HEK293T (cell line): Measurements from ENCODE around the gene ST6GALNAC5.

Experiments
- CTCF ChIA-PET: fragments of 350-600 bp; formaldehyde crosslinking; extraction: SDS; loops from one replicate; lab custom pipeline; 2021; ENCODE audit warnings: antibody characterized with exemption, inconsistent platforms; lab: Yijun Ruan, JAX
- POLR2A ChIA-PET: fragments of 350-600 bp; formaldehyde crosslinking; extraction: SDS; loops from one replicate; lab custom pipeline; 2020; ENCODE audit warnings: antibody characterized with exemption, inconsistent platforms; lab: Yijun Ruan, JAX
- DNase-seq: peaks from one replicate; pipeline ENCODE4 v3.0.0; 2012; ENCODE audit warnings: mixed read lengths; ENCODE audit errors: extremely low spot score
- ARNT ChIP-seq: fragments of 450-650 bp; IDR thresholded peaks from 2 replicates; pipeline ENCODE4 v1.6.1; 2017; ENCODE audit warnings: mild to moderate bottlenecking
- BHLHE40 ChIP-seq: fragments of 450-650 bp; IDR thresholded peaks from 2 replicates; pipeline ENCODE4 v1.6.1; 2016; ENCODE audit warnings: mild to moderate bottlenecking, moderate library complexity, borderline replicate concordance
- CTBP1 ChIP-seq: fragments of 450-650 bp; IDR thresholded peaks from 2 replicates; pipeline ENCODE4 v1.6.1; 2016; ENCODE audit warnings: borderline replicate concordance
- ELF4 ChIP-seq: fragments of 450-650 bp; IDR thresholded peaks from 2 replicates; pipeline ENCODE4 v1.6.1; 2017; ENCODE audit warnings: antibody characterized with exemption
- FOXA1 ChIP-seq: fragments of 450-650 bp; IDR thresholded peaks from 2 replicates; pipeline ENCODE4 v1.6.1; 2016; ENCODE audit warnings: mild to moderate bottlenecking
- FOXK2 ChIP-seq: fragments of 450-650 bp; IDR thresholded peaks from 2 replicates; pipeline ENCODE4 v1.6.1; 2016; ENCODE audit warnings: mild to moderate bottlenecking
- FOXM1 ChIP-seq: fragments of 450-650 bp; IDR thresholded peaks from 2 replicates; pipeline ENCODE4 v1.6.1; 2017; ENCODE audit warnings: mild to moderate bottlenecking, borderline replicate concordance
- HDGF ChIP-seq: fragments of 450-650 bp; IDR thresholded peaks from 2 replicates; pipeline ENCODE4 v1.6.1; 2017; ENCODE audit warnings: antibody characterized with exemption, borderline replicate concordance
- L3MBTL2 ChIP-seq: fragments of 450-650 bp; conservative IDR thresholded peaks from 2 replicates; pipeline ENCODE4 v1.6.1; 2016; ENCODE audit warnings: mild to moderate bottlenecking
- LEF1 ChIP-seq: fragments of 450-650 bp; IDR thresholded peaks from 2 replicates; pipeline ENCODE4 v1.6.1; 2017; ENCODE audit warnings: mild to moderate bottlenecking, borderline replicate concordance
- NFRKB ChIP-seq: fragments of 450-650 bp; IDR thresholded peaks from 2 replicates; pipeline ENCODE4 v1.6.1; 2016; ENCODE audit warnings: mild to moderate bottlenecking, moderate library complexity
- SP1 ChIP-seq: fragments of 450-650 bp; IDR thresholded peaks from 2 replicates; pipeline ENCODE4 v1.6.1; 2017
- SUZ12 ChIP-seq: fragments of 450-650 bp; IDR thresholded peaks from 2 replicates; pipeline ENCODE4 v1.6.1; 2016; ENCODE audit warnings: mild to moderate bottlenecking
- TARDBP ChIP-seq: fragments of 450-650 bp; IDR thresholded peaks from 2 replicates; pipeline ENCODE4 v1.6.1; 2016
- ZNF384 ChIP-seq: fragments of 450-650 bp; IDR thresholded peaks from 2 replicates; pipeline ENCODE4 v1.6.1; 2016
- TF ChIP-seq, protein P1 (sequence below): fragments of 450-650 bp; IDR thresholded peaks from 2 replicates; pipeline ENCODE4 v1.6.1; 2016

The ST6GALNAC5 gene

DNA sequence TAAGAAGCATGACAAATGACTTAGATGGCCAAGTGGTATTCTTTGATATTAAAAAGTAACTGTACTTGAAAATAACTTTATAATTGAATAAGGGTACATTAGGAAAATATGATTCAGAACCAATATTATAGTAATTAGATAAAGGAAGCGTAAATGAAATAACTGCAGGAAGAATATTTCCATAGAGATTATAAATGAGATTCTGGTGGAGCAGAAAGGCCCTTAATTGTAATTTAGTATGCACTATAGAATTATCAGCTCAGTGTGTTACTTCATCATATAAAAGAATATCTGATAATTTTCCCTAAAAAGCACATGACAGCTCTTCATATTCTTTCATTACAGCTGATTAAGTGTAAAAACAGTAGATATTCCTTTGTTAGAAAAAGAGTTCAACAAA, 180.3 kb downstream of the ST6GALNAC5 start:
- TF ChIP-seq FOXK2 (no peak), ARNT (no peak), ZNF384 (no peak), CTBP1 (no peak), SP1 (no peak), ELF4 (no peak), BHLHE40 (no peak), LEF1 (no peak), FOXA1 (no peak), L3MBTL2 (no peak)
- no peak for DNase-seq
- ChIA-PET CTCF (no interaction called here), POLR2A (no interaction called here)

DNA sequence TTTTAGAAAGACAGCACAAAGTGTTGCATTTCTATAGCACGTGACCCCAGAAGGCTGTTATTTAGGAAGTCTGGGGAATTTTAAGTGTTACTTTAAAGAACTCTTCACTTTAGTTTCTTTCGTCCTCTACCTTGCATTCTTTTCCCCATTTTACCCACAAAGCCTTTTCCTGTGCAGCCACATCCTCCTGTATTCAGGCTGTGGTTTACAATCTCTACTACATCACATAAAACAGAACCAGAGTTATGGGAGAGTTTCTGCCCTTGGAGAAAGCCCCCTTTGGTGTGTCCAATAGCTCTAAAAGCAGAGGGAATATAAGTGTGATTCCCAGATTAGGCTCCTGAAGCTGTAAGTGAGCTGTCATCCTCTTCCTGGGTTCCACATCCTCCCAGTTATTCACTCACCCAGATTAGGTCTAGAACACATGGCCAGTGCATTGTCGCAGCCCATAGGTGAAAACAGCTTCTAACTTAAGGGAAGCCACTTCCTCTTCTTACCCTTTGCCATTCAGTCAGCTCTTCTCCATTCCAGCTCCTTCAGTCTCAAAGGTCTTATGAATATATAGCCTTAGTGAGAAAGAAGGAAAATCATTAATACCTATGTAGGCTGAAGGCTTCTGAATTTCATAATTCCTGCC, 180.8 kb downstream of the ST6GALNAC5 start:
- POLR2A ChIA-PET: no interaction called here
- no peak for DNase-seq
- TF ChIP-seq BHLHE40 (no peak), FOXA1 (no peak), L3MBTL2 (no peak), FOXK2 (no peak), ZNF384 (no peak), LEF1 (no peak), SP1 (no peak), TARDBP (no peak), ELF4 (no peak), CTBP1 (no peak), NFRKB (no peak), HDGF (no peak), SUZ12 (no peak), ARNT (no peak), FOXM1 (no peak)
- TF ChIP-seq, protein P1, sequence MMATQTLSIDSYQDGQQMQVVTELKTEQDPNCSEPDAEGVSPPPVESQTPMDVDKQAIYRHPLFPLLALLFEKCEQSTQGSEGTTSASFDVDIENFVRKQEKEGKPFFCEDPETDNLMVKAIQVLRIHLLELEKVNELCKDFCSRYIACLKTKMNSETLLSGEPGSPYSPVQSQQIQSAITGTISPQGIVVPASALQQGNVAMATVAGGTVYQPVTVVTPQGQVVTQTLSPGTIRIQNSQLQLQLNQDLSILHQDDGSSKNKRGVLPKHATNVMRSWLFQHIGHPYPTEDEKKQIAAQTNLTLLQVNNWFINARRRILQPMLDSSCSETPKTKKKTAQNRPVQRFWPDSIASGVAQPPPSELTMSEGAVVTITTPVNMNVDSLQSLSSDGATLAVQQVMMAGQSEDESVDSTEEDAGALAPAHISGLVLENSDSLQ: no peak
- CTCF ChIA-PET: no interaction called here

DNA sequence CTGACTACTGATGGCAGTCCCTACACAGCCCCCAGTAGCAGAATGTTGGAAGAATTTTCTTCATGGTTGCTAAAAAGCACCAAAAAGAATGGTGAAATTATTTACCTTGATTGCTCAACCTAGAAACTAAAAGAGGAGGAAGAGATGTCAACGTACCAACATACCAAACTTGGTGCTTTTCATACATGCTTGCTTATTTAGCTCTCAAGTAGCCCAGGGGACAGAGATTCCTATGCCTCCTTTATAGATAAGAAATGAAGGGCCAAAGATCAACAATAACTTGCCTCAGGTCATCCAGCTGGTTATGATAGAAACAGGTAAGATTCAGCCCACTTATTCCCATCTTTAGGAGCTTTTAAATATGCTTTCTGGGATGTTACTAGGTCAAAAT, 181.3 kb downstream of the ST6GALNAC5 start:
- TF ChIP-seq SUZ12 (no peak), CTBP1 (no peak), SP1 (no peak), ARNT (no peak), BHLHE40 (no peak)
- no peak for DNase-seq
- CTCF ChIA-PET: no interaction called here
- POLR2A ChIA-PET: no interaction called here

DNA sequence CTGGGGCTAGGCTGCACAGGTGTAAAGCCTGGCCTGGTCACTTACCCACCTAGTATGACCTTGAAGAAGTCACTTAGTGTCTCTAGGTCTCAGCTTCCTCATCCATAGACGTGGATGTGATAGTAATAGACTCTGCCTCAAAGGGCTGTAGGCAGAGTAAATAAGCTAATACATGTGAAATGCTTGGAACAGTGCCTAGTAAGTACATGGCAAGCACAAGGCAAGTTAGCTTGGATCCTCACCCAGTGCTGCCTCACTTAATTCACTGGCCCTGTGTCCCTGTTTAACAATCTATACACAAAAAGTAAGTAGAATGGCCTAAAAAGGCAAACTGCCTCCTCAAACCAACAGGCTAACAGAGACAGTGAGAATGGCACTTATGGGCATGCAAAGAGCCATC, 184.1 kb downstream of the ST6GALNAC5 start:
- TF ChIP-seq FOXK2: no peak
- no peak for TF ChIP-seq L3MBTL2
- TF ChIP-seq CTBP1: no peak
- no peak for DNase-seq
- ChIA-PET POLR2A (no interaction called here), CTCF (no interaction called here)

DNA sequence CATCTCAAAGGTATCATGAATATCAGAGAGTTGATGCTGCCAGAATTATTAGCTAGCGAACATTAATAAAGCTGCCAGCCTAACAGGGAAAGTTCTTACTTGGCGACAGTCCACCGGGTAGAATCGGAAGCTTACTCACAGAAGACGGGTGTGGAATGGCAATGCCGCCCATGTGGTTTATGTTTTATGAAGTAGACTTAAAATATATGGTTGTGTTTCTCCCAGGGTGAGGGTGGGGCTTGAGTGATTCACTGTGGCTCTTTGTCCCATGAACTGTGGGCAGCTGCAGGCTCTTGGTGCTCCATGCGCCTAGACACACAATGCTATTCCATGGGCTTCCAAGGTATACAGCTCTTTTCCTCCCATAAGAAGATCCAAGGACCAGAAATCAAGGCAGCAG, 189.2 kb downstream of the ST6GALNAC5 start:
- ChIA-PET POLR2A (no interaction called here), CTCF (no interaction called here)
- TF ChIP-seq FOXK2 (no peak), SP1 (no peak), HDGF (no peak)

DNA sequence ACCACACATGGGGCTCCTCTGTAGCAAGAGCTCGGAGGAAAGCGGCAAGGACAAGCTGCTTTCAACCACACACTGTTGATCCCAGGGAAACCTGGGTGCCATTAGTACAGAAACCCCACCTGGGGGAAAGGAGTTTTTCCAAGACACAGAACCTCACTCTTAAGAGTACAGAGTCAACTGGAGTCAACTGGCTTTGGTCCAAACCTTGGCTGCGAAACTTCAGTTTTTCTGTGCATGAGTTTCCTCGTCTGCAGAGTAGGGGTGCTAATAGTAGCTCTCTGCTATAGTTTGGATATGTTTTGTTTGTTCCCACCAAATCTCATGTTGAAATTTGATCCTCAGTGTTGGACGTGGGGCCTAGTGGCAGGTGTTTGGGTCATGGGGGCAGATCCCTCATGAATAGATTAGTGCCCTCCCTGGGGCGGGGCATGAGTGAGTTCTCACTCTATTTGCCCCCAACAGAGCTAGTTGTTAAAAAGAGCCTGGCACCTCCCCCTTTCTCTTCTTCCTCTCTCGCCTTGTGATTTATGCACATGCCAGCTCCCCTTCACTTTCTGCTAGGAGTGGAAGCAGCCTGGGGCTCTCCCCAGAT, 190.8 kb downstream of the ST6GALNAC5 start:
- ChIA-PET CTCF (no interaction called here), POLR2A (no interaction called here)
- DNase-seq: no peak
- no peak for TF ChIP-seq SUZ12
- no peak for TF ChIP-seq BHLHE40
- no peak for TF ChIP-seq ELF4
- TF ChIP-seq HDGF: no peak
- no peak for TF ChIP-seq L3MBTL2
- TF ChIP-seq CTBP1: no peak
- no peak for TF ChIP-seq NFRKB

More for the DNA sequence above, 189.2 kb downstream of the ST6GALNAC5 start:
- no peak for DNase-seq

DNA sequence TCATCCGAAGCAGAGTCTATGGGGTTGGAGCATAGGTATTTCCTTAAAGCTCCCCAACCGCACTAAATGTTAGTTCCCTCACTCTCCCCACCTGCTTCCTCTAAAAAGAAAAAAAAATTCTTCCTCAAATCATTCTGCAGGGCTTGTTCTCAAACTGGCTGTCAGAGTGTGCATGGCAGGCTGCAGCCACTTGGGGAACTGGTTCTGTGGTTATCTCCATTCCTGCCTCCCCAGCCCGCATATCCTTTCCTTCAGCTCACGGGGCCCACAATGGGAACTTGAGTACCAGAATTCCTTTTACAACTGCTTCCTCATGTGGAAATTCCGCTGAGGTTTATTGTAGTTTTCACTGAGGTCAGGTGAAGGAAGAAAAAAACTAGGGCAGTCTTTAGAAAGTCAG, 192.7 kb downstream of the ST6GALNAC5 start:
- CTCF ChIA-PET: no interaction called here
- TF ChIP-seq SUZ12: no peak
- TF ChIP-seq, protein P1: no peak
- TF ChIP-seq ZNF384: no peak
- TF ChIP-seq CTBP1: no peak
- no peak for TF ChIP-seq NFRKB
- no peak for TF ChIP-seq FOXK2
- no peak for TF ChIP-seq LEF1
- no peak for TF ChIP-seq SP1
- no peak for TF ChIP-seq ELF4
- no peak for TF ChIP-seq HDGF
- no peak for TF ChIP-seq FOXM1
- POLR2A ChIA-PET: no interaction called here
- DNase-seq: no peak
